Smooth muscle cell of bladder (primary cell): ENCODE data around the gene ZNF280A. TPM values are rescaled to one million over a fixed set of nuclear protein-coding genes. Genes with fewer than 3 reads are reported as not detected.

Source experiments
- total RNA-seq: library from RNA; depleted of rRNA; stranded (reverse); fragments of >200 nt; gene quantifications from 2 replicates; pipeline ENCODE4 v1.2.3, GENCODE V29; 2014

ZNF280A gene, protein sequence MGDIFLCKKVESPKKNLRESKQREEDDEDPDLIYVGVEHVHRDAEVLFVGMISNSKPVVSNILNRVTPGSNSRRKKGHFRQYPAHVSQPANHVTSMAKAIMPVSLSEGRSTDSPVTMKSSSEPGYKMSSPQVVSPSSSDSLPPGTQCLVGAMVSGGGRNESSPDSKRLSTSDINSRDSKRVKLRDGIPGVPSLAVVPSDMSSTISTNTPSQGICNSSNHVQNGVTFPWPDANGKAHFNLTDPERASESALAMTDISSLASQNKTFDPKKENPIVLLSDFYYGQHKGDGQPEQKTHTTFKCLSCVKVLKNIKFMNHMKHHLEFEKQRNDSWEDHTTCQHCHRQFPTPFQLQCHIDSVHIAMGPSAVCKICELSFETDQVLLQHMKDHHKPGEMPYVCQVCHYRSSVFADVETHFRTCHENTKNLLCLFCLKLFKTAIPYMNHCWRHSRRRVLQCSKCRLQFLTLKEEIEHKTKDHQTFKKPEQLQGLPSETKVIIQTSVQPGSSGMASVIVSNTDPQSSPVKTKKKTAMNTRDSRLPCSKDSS
- total RNA-seq = not detected in 2 replicates

DNA sequence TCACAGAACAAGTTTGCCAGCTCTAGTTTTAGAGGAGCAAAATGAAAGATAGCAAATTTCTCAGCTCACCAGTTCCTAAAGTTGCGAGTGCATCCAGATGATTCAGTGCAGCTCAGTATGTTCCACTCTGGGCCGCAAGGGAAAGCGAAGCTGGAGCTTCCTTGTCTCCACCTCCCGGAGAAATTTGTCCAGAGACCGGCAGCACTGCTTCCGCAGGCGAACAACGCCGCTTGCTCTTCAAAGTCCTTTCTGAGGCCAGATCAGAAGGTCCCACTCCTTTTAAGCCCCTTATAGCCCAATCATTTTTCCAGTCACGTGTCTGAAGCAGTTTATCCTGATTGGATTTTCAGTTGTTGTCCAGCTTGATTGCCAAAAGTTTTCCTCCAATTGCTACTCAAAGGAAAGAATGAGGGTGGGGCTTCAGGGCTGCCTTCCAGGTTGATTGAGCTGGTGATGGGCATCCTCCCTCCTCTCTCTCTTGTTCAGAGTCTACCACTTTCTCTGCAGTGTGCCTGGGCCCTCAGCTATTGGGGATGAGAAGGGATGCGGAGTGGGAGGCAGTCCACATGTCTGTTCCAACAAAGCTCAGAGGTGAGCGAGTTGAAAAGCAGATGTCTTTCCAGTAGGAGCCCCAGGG lies at the start of gene ZNF280A:
Gene ZNF280A (minus strand): TSS at position 251 of the 637 bp plus-strand sequence. CDS start 4,640 bp downstream, outside the sequence.

DNA sequence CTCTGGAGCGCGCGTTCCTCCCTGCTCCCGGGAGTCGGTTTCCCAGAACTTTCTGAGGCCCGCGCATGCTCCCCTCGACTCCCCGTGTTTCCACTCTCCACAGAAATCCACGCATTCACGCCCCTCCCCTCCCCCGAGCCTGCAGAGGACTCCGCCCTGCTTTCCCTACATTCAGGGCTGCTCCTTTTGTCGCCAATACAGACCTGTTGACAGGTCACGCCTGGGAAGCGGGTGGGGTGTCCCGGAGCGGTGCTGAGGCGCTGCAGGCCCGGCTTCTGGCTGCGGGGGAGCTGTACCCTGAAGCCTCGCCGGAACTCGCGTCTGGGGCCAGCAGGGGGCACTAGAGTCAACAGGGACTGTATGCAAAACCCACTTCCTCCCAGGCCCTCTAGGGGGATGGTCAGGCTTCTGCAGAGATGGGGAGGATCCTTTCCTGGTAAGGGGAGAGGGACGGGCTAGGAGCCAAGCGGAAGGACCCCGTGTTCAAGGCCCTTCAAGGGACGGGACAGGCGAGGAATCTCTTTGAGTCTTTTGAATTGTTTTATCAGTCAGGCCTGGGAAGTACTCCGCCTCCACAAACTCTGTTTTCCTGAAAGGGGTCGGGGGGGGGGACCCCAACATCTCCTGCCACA lies 39.0 kb upstream of the ZNF280A start, which contains the start of gene PRAME:
Gene PRAME (minus strand): TSS at position 294 of the 632 bp plus-strand sequence. CDS start 2,433 bp downstream, outside the sequence.

DNA sequence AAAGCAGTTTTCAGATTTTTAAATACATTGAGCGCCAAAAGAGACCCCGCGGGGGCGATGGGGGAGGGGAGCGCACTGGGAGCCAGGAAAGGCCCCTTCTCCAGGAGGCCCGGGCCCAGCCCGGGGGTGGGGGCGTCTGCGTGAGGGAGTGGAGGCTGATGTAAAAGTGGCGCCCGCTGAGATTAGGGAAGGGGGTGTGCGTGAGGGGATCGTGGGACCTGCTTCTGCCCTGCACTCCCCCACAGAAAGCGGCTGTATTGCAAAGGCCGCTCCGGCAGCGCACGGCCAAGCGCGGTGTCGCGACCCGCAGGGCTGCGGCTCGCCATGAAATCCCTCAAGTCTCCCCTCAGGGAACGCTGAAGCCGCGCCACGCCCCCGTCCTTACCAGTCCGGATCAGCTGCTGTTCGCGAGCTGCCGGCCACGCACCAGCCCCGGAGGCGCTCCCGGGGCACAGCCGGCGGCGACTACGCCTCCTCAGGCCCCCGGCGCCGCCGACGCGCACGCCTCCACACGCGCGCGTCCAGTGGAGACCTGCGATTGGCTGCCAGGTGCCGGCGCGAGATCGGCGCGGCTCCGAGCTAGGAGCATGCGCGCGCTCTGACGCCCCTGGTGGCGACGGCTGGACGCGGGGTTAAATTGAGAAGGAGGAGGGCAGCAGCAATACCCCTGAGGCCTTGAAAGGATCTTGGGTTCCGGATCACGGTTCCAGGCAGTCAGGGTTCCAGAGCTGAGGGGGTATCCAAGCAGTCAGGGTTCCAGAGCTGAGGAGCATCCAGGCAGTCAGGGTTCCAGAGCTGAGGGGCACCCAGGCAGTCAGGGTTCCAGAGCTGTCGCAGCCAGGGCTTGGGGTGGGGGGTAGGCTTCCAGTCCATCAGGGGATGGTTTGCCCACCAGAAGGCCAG lies 11.5 kb downstream of the ZNF280A start, which contains the start of gene ZNF280B:
Gene ZNF280B (minus strand): TSS at position 469 of the 903 bp plus-strand sequence. CDS start 19,344 bp downstream, outside the sequence.

Other genes with a start within 250 kb of the ZNF280A start
- gene ZNF280B, start 11.5 kb downstream of the ZNF280A start, total RNA-seq = 0.28 and 0.46 TPM in 2 replicates
- gene PRAME, start 39.0 kb upstream of the ZNF280A start, total RNA-seq = not detected in 2 replicates
- gene GGTLC2, start 124.3 kb upstream of the ZNF280A start, total RNA-seq = not detected in 2 replicates